Colon (tissue), 2 donors: ENCODE measurements around the gene ZNF536.
"Not testable (repeated sequence)": the region's sequence is repeated elsewhere in the genome, so short reads cannot be mapped to it uniquely, and the experiment has no call there.

Source experiments
- FAIRE-seq: peaks from 2 replicates; lab custom pipeline; 2012; peaks lifted over from hg19 to GRCh38; lab: Jason Lieb, UNC
- donor health status: control.
- donor health status: control.

Gene ZNF536

GRCh38 chr19:30420316-30420715 lies 48.1 kb downstream of the ZNF536 start:
- no peak for FAIRE-seq

GRCh38 chr19:30420881-30421280 lies 48.7 kb downstream of the ZNF536 start:
- no peak for FAIRE-seq

- FAIRE-seq = no peak
Observed at GRCh38 chr19:30421571-30421970, 49.4 kb downstream of the ZNF536 start.

- no peak for FAIRE-seq
Observed at GRCh38 chr19:30423481-30423880, 51.3 kb downstream of the ZNF536 start.

- FAIRE-seq = no peak
Observed at GRCh38 chr19:30425885-30426838, 54.0 kb downstream of the ZNF536 start.

GRCh38 chr19:30426864-30427263 lies 54.7 kb downstream of the ZNF536 start:
- no peak for FAIRE-seq

- no peak for FAIRE-seq
Observed at GRCh38 chr19:30428092-30428680, 56.0 kb downstream of the ZNF536 start.

GRCh38 chr19:30428844-30429243 lies 56.7 kb downstream of the ZNF536 start:
- FAIRE-seq = no peak

GRCh38 chr19:30430206-30430734 lies 58.1 kb downstream of the ZNF536 start:
- FAIRE-seq = no peak

GRCh38 chr19:30431591-30431990 lies 59.4 kb downstream of the ZNF536 start:
- no peak for FAIRE-seq

- FAIRE-seq = no peak
Observed at GRCh38 chr19:30434797-30435594, 62.8 kb downstream of the ZNF536 start.

GRCh38 chr19:30437869-30438268 lies 65.7 kb downstream of the ZNF536 start:
- no peak for FAIRE-seq

- no peak for FAIRE-seq
Observed at GRCh38 chr19:30439310-30439709, 67.1 kb downstream of the ZNF536 start.

- FAIRE-seq = no peak
Observed at GRCh38 chr19:30441011-30441410, 68.8 kb downstream of the ZNF536 start.

GRCh38 chr19:30442674-30443073 lies 70.5 kb downstream of the ZNF536 start:
- FAIRE-seq = no peak

GRCh38 chr19:30443531-30444252 lies 71.5 kb downstream of the ZNF536 start:
- FAIRE-seq = no peak

GRCh38 chr19:30444253-30444671 lies 72.1 kb downstream of the ZNF536 start:
- no peak for FAIRE-seq

- no peak for FAIRE-seq
Observed at GRCh38 chr19:30444686-30445232, 72.6 kb downstream of the ZNF536 start.

- no peak for FAIRE-seq
Observed at GRCh38 chr19:30445385-30445784, 73.2 kb downstream of the ZNF536 start.

- FAIRE-seq = not testable (repeated sequence)
Observed at GRCh38 chr19:30446120-30446519, 73.9 kb downstream of the ZNF536 start.

- no peak for FAIRE-seq
Observed at GRCh38 chr19:30446850-30447552, 74.8 kb downstream of the ZNF536 start.
